Natural killer cell (primary cell): ENCODE measurements around the gene DYNC1LI2. TPM values are rescaled to one million over a fixed set of nuclear protein-coding genes. Genes with fewer than 3 reads are reported as not detected.

Source experiments
- ATAC-seq, 3 donors: fragments of 150-1000 bp in 2 of 3; fragments of 200-7000 bp in 1 of 3; cut with Tn5 transposase; 1 replicate in 1 of 3; 2 replicates in 2 of 3; pipeline ENCODE4 v1.10.0; 2021; ENCODE audit warnings: mild to moderate bottlenecking in 2 of 3, moderate library complexity in 2 of 3
- DNase-seq, 2 donors: peaks; one replicate each; pipeline versions ENCODE4 v3.0.0 to v3.0.0-alpha.2; 2013 to 2021; ENCODE audit warnings: mixed read lengths in 1 of 2
- H3K27ac ChIP-seq: one replicate; pipeline ENCODE4 v1.5.1; 2013; ENCODE audit warnings: mild to moderate bottlenecking, low read length
- H3K27me3 ChIP-seq: one replicate; pipeline ENCODE4 v1.6.1; 2013; ENCODE audit warnings: low read length; ENCODE audit not compliant: control insufficient read depth, insufficient read depth
- H3K36me3 ChIP-seq: one replicate; pipeline ENCODE4 v1.6.1; 2013; ENCODE audit warnings: low read length; ENCODE audit not compliant: control insufficient read depth, insufficient read depth
- H3K4me1 ChIP-seq: one replicate; pipeline ENCODE4 v1.6.1; 2013; ENCODE audit warnings: low read length; ENCODE audit not compliant: control insufficient read depth, insufficient read depth
- H3K4me3 ChIP-seq: one replicate; pipeline ENCODE4 v1.5.1; 2013; ENCODE audit warnings: low read length
- H3K9me3 ChIP-seq: one replicate; pipeline ENCODE4 v1.6.1; 2013; ENCODE audit warnings: low read length; ENCODE audit not compliant: control insufficient read depth, insufficient read depth
- H3K27ac Mint-ChIP-seq, 2 donors: one replicate each; pipeline ENCODE4 v1.8.0; 2022; ENCODE audit warnings: mild to moderate bottlenecking in 2 of 2, mixed read lengths in 2 of 2, moderate library complexity in 1 of 2
- H3K27me3 Mint-ChIP-seq, 2 donors: one replicate each; pipeline ENCODE4 v1.8.0; 2022; ENCODE audit warnings: low read depth in 2 of 2, mixed read lengths in 2 of 2
- H3K36me3 Mint-ChIP-seq: one replicate; pipeline ENCODE4 v1.8.0; 2022; ENCODE audit warnings: mixed read lengths
- H3K4me1 Mint-ChIP-seq, 2 donors: one replicate each; pipeline ENCODE4 v1.8.0; 2022; ENCODE audit warnings: mixed read lengths in 2 of 2
- H3K4me3 Mint-ChIP-seq: one replicate; pipeline ENCODE4 v1.8.0; 2022; ENCODE audit warnings: mild to moderate bottlenecking, moderate library complexity, mixed read lengths
- H3K9me3 Mint-ChIP-seq, 2 donors: one replicate each; pipeline ENCODE4 v1.8.0; 2022; ENCODE audit warnings: mixed read lengths in 2 of 2
- CTCF ChIP-seq: fragments of 200-600 bp; IDR thresholded peaks from one replicate; pipeline ENCODE4 v1.8.0; 2022; ENCODE audit warnings: antibody characterized with exemption
- WGBS: methylation state at CpG from one replicate; pipeline ENCODE4 v1.1.7; 2013; ENCODE audit warnings: missing lambda C conversion rate; ENCODE audit not compliant: insufficient coverage; 5-methylcytosine and 5-hydroxymethylcytosine counted together
- intact Hi-C: fragments of 100-400 bp; cut with micrococcal nuclease; formaldehyde crosslinking; loops from one replicate; pipeline ENCODE4 v1.14.2; 2022
- total RNA-seq, 4 donors: library from RNA; stranded (reverse); fragments of 120-200 nt in 1 of 4; gene quantifications; one replicate each; pipeline versions ENCODE4 v1.2.3 to v1.2.4, GENCODE V29; 2013 to 2022

Gene DYNC1LI2
- total RNA-seq, 3 donors from 2014 or later (not counting 1 experiment from before 2014, with no cell fraction given): 105 to 115 (median 110) TPM

- Histone ChIP-seq H3K9me3 (no peaks in the 10 kb centered on the region), H3K27ac (no peak overlapping the region), H3K27me3 (no peaks in the 10 kb centered on the region), H3K4me1 (no peaks in the 10 kb centered on the region), H3K36me3 (no peaks in the 10 kb centered on the region), H3K4me3 (no peak overlapping the region)
- ATAC-seq (no peak), DNase-seq (no peak)
- Mint-ChIP-seq H3K9me3 (no peaks in the 10 kb centered on the region), H3K4me3 (no peak overlapping the region), H3K36me3 (no peaks in the 10 kb centered on the region), H3K27me3 (peaks cover 0 to 3% of the 10 kb centered on the region in 2 donors), H3K4me1 (no peaks in the 10 kb centered on the region), H3K27ac (no peak overlapping the region)
- TF ChIP-seq CTCF: no peak
- intact Hi-C loops: no loop called here
- WGBS: 86% methylated on average over 2 of the region's 3 CpGs
These were observed 38.8 kb upstream of the DYNC1LI2 start for GRCh38 chr16:66790130-66790733.

GRCh38 chr16:66787427-66787826, 36.0 kb upstream of the DYNC1LI2 start:
- intact Hi-C loops: no loop called here
- no peak for TF ChIP-seq CTCF
- no peaks in the 10 kb centered on the region for H3K9me3 Mint-ChIP-seq
- no peak for DNase-seq
- Histone ChIP-seq H3K36me3 (no peaks in the 10 kb centered on the region), H3K27me3 (no peaks in the 10 kb centered on the region), H3K4me1 (no peaks in the 10 kb centered on the region), H3K4me3 (no peak overlapping the region), H3K27ac (no peak overlapping the region), H3K9me3 (no peaks in the 10 kb centered on the region)
- no peaks in the 10 kb centered on the region for H3K4me1 Mint-ChIP-seq
- peaks cover 0 to 3% of the 10 kb centered on the region in 2 donors for H3K27me3 Mint-ChIP-seq
- WGBS: 96% methylated on average over 2 of the region's 2 CpGs
- no peak overlapping the region for H3K27ac Mint-ChIP-seq
- no peak for ATAC-seq
- no peak overlapping the region for H3K4me3 Mint-ChIP-seq
- H3K36me3 Mint-ChIP-seq: no peaks in the 10 kb centered on the region

- no peak for TF ChIP-seq CTCF
- H3K9me3 ChIP-seq: no peaks in the 10 kb centered on the region
- Mint-ChIP-seq H3K4me1 (no peaks in the 10 kb centered on the region), H3K4me3 (no peak overlapping the region), H3K9me3 (no peaks in the 10 kb centered on the region), H3K27me3 (peaks cover 0 to 3% of the 10 kb centered on the region in 2 donors), H3K27ac (no peak overlapping the region), H3K36me3 (no peaks in the 10 kb centered on the region)
- ATAC-seq: no peak
- H3K27me3 ChIP-seq: no peaks in the 10 kb centered on the region
- H3K27ac ChIP-seq: no peak overlapping the region
- intact Hi-C loops: no loop called here
- 92% methylated on average over 3 of the region's 3 CpGs for WGBS
- H3K4me3 ChIP-seq: no peak overlapping the region
- DNase-seq: no peak
- no peaks in the 10 kb centered on the region for H3K4me1 ChIP-seq
- no peaks in the 10 kb centered on the region for H3K36me3 ChIP-seq
These were observed 35.1 kb upstream of the DYNC1LI2 start for GRCh38 chr16:66786551-66786950.

- Histone ChIP-seq H3K27me3 (no peaks in the 10 kb centered on the region), H3K9me3 (no peaks in the 10 kb centered on the region), H3K4me3 (no peak overlapping the region), H3K4me1 (no peaks in the 10 kb centered on the region), H3K27ac (no peak overlapping the region), H3K36me3 (no peaks in the 10 kb centered on the region)
- no peaks in the 10 kb centered on the region for H3K9me3 Mint-ChIP-seq
- ATAC-seq (no peak), DNase-seq (no peak)
- no peaks in the 10 kb centered on the region for H3K27me3 Mint-ChIP-seq
- no peak overlapping the region for H3K4me3 Mint-ChIP-seq
- H3K36me3 Mint-ChIP-seq: no peaks in the 10 kb centered on the region
- TF ChIP-seq CTCF: no peak
- H3K4me1 Mint-ChIP-seq: no peaks in the 10 kb centered on the region
- intact Hi-C loops: no loop called here
- H3K27ac Mint-ChIP-seq: no peak overlapping the region
These were observed 25.0 kb upstream of the DYNC1LI2 start for GRCh38 chr16:66776457-66776856.
